ENCODE measurements around the gene RORB.

Gene RORB

GRCh38 chr9:74609671-74610405, 112.7 kb downstream of the RORB start:
- no peak for DNase-seq

GRCh38 chr9:74610523-74611061, 113.5 kb downstream of the RORB start:
- DNase-seq: no peak

- DNase-seq: no peak
Measured at GRCh38 chr9:74630228-74630627, 133.1 kb downstream of the RORB start.

GRCh38 chr9:74639112-74639511, 142.0 kb downstream of the RORB start:
- DNase-seq: no peak

- no peak for DNase-seq
Measured at GRCh38 chr9:74642376-74642775, 145.2 kb downstream of the RORB start.

- no peak for DNase-seq
Measured at GRCh38 chr9:74643303-74643923, 146.3 kb downstream of the RORB start.

- DNase-seq: no peak
Measured at GRCh38 chr9:74644023-74644422, 146.9 kb downstream of the RORB start.

GRCh38 chr9:74645007-74645639, 148.0 kb downstream of the RORB start:
- DNase-seq: no peak

GRCh38 chr9:74653410-74654080, 156.4 kb downstream of the RORB start:
- DNase-seq: no peak

GRCh38 chr9:74662674-74663073, 165.5 kb downstream of the RORB start:
- no peak for DNase-seq

GRCh38 chr9:74663439-74663838, 166.3 kb downstream of the RORB start:
- no peak for DNase-seq

- no peak for DNase-seq
Measured at GRCh38 chr9:74666625-74667316, 169.6 kb downstream of the RORB start.

- no peak for DNase-seq
Measured at GRCh38 chr9:74672237-74672636, 175.1 kb downstream of the RORB start.

- DNase-seq: no peak
Measured at GRCh38 chr9:74674077-74674476, 176.9 kb downstream of the RORB start.

GRCh38 chr9:74681906-74682305, 184.8 kb downstream of the RORB start:
- DNase-seq: no peak

- DNase-seq: no peak
Measured at GRCh38 chr9:74683322-74683721, 186.2 kb downstream of the RORB start.

GRCh38 chr9:74691058-74691457, 193.9 kb downstream of the RORB start:
- DNase-seq: no peak

- DNase-seq: no peak
Measured at GRCh38 chr9:74696520-74696919, 199.4 kb downstream of the RORB start.

- DNase-seq: no peak
Measured at GRCh38 chr9:74697535-74697934, 200.4 kb downstream of the RORB start.

- DNase-seq: no peak
Measured at GRCh38 chr9:74711341-74711740, 214.2 kb downstream of the RORB start.

- no peak for DNase-seq
Measured at GRCh38 chr9:74718709-74719108, 221.6 kb downstream of the RORB start.

- DNase-seq: no peak
Measured at GRCh38 chr9:74719306-74719705, 222.2 kb downstream of the RORB start.

Data from stimulated activated CD4-positive, alpha-beta T cell treated with anti-CD3 and anti-CD28 coated beads, Interleukin-2, amount 100 ng/mL, for 48 hours (primary cell).